HUES64 (cell line): ENCODE results near the gene PLCB4.

Experiments used
- H3K27ac ChIP-seq: 2 replicates; pipeline ENCODE4 v1.7.0; 2013; ENCODE audit warnings: low read depth, low read length, inconsistent platforms
- H3K27me3 ChIP-seq: 2 replicates; pipeline ENCODE4 v1.6.1; 2013; ENCODE audit warnings: mild to moderate bottlenecking, low read length; ENCODE audit not compliant: insufficient read depth
- H3K36me3 ChIP-seq: 2 replicates; pipeline ENCODE4 v1.6.1; 2013; ENCODE audit warnings: mild to moderate bottlenecking, low read length; ENCODE audit not compliant: insufficient read depth
- H3K4me1 ChIP-seq: 2 replicates; pipeline ENCODE4 v1.6.1; 2013; ENCODE audit warnings: mild to moderate bottlenecking, low read length, moderate library complexity; ENCODE audit not compliant: insufficient read depth
- H3K4me3 ChIP-seq: 2 replicates; pipeline ENCODE4 v1.5.1; 2013; ENCODE audit warnings: mild to moderate bottlenecking, low read length, moderate library complexity
- H3K9ac ChIP-seq: 2 replicates; pipeline ENCODE4 v1.6.1; 2013; ENCODE audit warnings: mild to moderate bottlenecking, low read depth, low read length
- H3K9me3 ChIP-seq: 2 replicates; pipeline ENCODE4 v1.6.1; 2013; ENCODE audit warnings: low read depth, low read length; ENCODE audit not compliant: insufficient read depth
- WGBS: fragments of 150-250, 120-280 bp; methylation state at CpG from one replicate; pipeline ENCODE4 v1.1.7; 2013; ENCODE audit warnings: missing lambda C conversion rate; 5-methylcytosine and 5-hydroxymethylcytosine counted together

The PLCB4 gene

DNA sequence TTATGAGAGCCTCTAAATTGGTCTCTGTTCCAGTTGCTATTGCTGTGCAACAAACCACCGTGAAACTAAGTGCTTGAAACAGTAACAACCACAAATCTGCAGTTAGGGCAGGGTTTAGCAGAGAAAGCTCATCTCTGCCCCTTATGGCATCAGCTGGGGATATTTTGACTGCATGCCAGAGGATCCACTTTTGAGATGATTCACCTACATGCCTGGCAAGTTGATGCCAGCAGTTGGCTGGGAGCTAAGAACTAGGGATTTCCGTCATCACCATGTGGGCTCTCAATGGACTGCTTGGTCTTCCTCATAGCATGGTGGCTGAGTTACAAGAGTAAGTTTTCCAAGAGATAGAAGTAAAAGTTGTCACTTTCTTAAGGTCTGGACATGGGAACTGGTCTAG is 35.1 kb downstream of the PLCB4 start:
- H3K9ac ChIP-seq = no peak overlapping the region
- H3K9me3 ChIP-seq = no peaks in the 10 kb centered on the region
- H3K27me3 ChIP-seq = no peaks in the 10 kb centered on the region
- no peak overlapping the region for H3K27ac ChIP-seq
- 0 out of 2 replicates have a peak, but pooled peaks cover 2% of the 10 kb centered on the region for H3K36me3 ChIP-seq
- no peak overlapping the region for H3K4me3 ChIP-seq
- H3K4me1 ChIP-seq = no peaks in the 10 kb centered on the region
- WGBS = 98% methylated on average over 2 of the region's 2 CpGs

- 88% methylated on average over 1 of the region's 1 CpG for WGBS
- no peaks in the 10 kb centered on the region for H3K36me3 ChIP-seq
- no peaks in the 10 kb centered on the region for H3K27me3 ChIP-seq
- H3K9ac ChIP-seq = no peak overlapping the region
- H3K27ac ChIP-seq = no peak overlapping the region
- no peak overlapping the region for H3K4me3 ChIP-seq
- no peaks in the 10 kb centered on the region for H3K4me1 ChIP-seq
- no peaks in the 10 kb centered on the region for H3K9me3 ChIP-seq
Measured at GRCh38 chr20:9108260-9108659, 39.4 kb downstream of the PLCB4 start.

GRCh38 chr20:9109566-9109965 is 40.7 kb downstream of the PLCB4 start:
- H3K9me3 ChIP-seq = no peaks in the 10 kb centered on the region
- H3K4me1 ChIP-seq = peaks cover 4% of the 10 kb centered on the region; the same call in 1 of the 2 replicates
- no peak overlapping the region for H3K4me3 ChIP-seq
- H3K36me3 ChIP-seq = no peaks in the 10 kb centered on the region
- H3K9ac ChIP-seq = no peak overlapping the region
- no peak overlapping the region for H3K27ac ChIP-seq
- H3K27me3 ChIP-seq = no peaks in the 10 kb centered on the region
- 100% methylated on average over 1 of the region's 1 CpG for WGBS

DNA sequence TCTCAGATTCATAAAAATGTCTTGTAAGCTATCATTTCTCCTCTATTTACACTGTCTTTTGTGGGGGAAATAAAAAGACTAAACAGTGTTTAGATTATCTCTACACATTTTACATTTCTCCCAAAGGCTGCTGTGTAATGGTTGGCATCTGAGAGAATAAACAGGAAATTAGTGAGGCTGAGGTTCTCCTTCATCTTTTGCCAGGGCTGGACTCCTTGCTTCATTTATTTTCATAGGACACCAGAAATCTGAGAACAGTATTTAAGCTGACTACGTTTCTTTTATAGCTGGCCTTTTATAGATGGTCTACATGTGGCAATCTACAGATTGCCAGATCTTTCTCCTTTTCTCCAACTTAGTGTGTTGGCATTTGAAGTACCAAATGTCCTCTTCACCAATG is 41.5 kb downstream of the PLCB4 start:
- H3K27ac ChIP-seq = no peak overlapping the region

GRCh38 chr20:9110916-9111432 is 42.1 kb downstream of the PLCB4 start:
- no peaks in the 10 kb centered on the region for H3K27me3 ChIP-seq

More for the DNA sequence above, 41.5 kb downstream of the PLCB4 start:
- WGBS = 100% methylated on average over 1 of the region's 1 CpG
- Histone ChIP-seq H3K27me3 (no peaks in the 10 kb centered on the region), H3K36me3 (no peaks in the 10 kb centered on the region), H3K9ac (no peak overlapping the region), H3K4me1 (peaks cover 5% of the 10 kb centered on the region; the same call in 1 of the 2 replicates), H3K9me3 (no peaks in the 10 kb centered on the region), H3K4me3 (no peak overlapping the region)

GRCh38 chr20:9112541-9113515 is 43.9 kb downstream of the PLCB4 start:
- no peak overlapping the region for H3K27ac ChIP-seq
- H3K36me3 ChIP-seq = no peaks in the 10 kb centered on the region
- no peaks in the 10 kb centered on the region for H3K9me3 ChIP-seq
- no peak overlapping the region for H3K4me3 ChIP-seq
- no peak overlapping the region for H3K9ac ChIP-seq
- WGBS = 93% methylated on average over 6 of the region's 6 CpGs
- H3K27me3 ChIP-seq = no peaks in the 10 kb centered on the region
- peaks cover 5% of the 10 kb centered on the region; the same call in 1 of the 2 replicates for H3K4me1 ChIP-seq

More at GRCh38 chr20:9110916-9111432, 42.1 kb downstream of the PLCB4 start:
- H3K27ac ChIP-seq = no peak overlapping the region
- peaks cover 5% of the 10 kb centered on the region; the same call in 1 of the 2 replicates for H3K4me1 ChIP-seq
- WGBS = 100% methylated on average over 2 of the region's 3 CpGs
- H3K9me3 ChIP-seq = no peaks in the 10 kb centered on the region
- no peaks in the 10 kb centered on the region for H3K36me3 ChIP-seq
- no peak overlapping the region for H3K9ac ChIP-seq
- no peak overlapping the region for H3K4me3 ChIP-seq

DNA sequence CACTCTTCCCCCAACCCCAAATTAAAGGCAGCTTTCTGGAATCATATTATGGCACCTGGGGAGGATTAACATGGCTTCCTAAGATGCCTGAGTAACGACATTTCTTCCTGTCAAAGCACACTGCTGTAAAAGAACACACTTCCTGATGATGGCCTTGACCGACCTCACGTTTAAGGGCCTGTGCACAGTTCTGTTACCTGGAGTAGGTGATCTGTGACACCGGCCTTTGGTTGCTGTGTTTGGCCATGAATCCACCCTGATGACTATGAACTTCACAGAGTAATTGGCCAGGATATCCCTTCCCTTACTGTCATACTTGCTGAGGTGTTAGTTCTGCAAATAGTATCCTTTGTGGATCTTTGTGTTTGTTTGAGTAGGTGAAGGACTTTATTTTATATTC is 45.8 kb downstream of the PLCB4 start:
- no peak overlapping the region for H3K9ac ChIP-seq
- no peak overlapping the region for H3K4me3 ChIP-seq
- H3K9me3 ChIP-seq = no peaks in the 10 kb centered on the region
- no peaks in the 10 kb centered on the region for H3K36me3 ChIP-seq
- H3K4me1 ChIP-seq = peaks cover 5% of the 10 kb centered on the region; the same call in 1 of the 2 replicates
- WGBS = 88% methylated on average over 4 of the region's 4 CpGs
- H3K27me3 ChIP-seq = no peaks in the 10 kb centered on the region
- no peak overlapping the region for H3K27ac ChIP-seq

DNA sequence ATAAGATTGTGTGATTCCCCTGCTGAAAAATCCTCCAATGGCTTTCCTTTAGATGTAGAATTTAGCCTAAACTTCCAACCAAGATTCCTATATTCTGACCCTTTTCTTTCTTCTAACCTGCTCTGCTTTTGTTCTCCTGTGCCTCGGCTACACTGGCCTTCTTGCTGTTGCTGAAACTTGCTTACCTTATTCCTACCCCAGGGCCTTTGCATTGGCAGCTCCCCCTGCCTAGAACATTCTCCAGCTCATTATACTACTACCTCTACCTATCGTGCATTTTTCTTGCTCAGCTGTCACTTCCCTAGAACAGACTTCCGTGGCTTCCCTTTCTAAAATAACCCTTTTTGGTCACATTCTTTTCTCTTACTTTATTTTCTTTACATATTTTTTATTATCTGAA is 48.7 kb downstream of the PLCB4 start:
- Histone ChIP-seq H3K27ac (no peak overlapping the region), H3K27me3 (no peaks in the 10 kb centered on the region), H3K4me1 (peaks cover 5% of the 10 kb centered on the region; the same call in 1 of the 2 replicates), H3K9ac (no peak overlapping the region), H3K36me3 (no peaks in the 10 kb centered on the region), H3K9me3 (no peaks in the 10 kb centered on the region), H3K4me3 (no peak overlapping the region)
- 95% methylated on average over 3 of the region's 3 CpGs for WGBS

DNA sequence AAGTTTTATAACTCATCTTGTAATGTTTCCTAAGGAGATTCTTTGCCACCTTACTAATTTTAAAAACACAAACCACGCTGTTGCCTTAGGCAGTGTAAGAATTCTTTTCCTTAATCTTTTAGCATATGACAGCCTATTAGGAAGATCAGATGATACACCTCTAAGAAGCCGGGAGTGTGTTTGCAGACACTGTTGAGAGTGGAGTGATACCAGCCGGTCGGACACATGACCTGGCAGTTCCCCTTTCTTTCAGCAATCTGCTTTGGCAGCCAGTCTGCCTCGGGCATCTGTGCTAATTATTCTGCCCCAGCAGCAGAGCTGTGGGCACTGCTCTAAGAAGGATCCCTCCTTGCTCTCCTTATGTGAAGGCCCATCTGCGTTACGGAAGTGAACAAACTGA is 50.9 kb downstream of the PLCB4 start:
- H3K9ac ChIP-seq = no peak overlapping the region
- H3K27me3 ChIP-seq = no peaks in the 10 kb centered on the region
- H3K4me3 ChIP-seq = no peak overlapping the region
- H3K4me1 ChIP-seq = no peaks in the 10 kb centered on the region
- H3K27ac ChIP-seq = no peak overlapping the region
- no peaks in the 10 kb centered on the region for H3K36me3 ChIP-seq
- no peaks in the 10 kb centered on the region for H3K9me3 ChIP-seq
- 92% methylated on average over 7 of the region's 7 CpGs for WGBS

DNA sequence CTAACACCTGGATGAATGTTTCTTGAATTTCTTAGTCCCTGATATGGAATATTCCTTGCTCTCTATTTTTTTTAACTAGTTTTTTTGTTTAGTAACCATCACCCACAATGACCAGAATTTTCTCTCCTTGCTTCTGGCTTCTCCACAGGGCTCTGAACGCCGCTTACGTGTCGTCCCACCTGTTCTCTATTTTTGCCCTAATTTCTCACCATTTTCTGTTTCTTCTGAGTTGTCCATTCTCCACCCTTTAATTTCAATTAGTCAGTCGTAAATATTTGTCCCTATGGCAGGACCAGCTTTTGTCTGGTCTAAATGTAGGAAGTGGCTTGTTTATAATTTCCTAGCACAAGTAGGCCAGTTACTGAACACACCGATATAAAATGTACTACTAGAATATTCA is 52.3 kb downstream of the PLCB4 start:
- WGBS = 85% methylated on average over 5 of the region's 6 CpGs
- Histone ChIP-seq H3K36me3 (no peaks in the 10 kb centered on the region), H3K9ac (no peak overlapping the region), H3K27ac (no peak overlapping the region), H3K27me3 (no peaks in the 10 kb centered on the region), H3K4me1 (no peaks in the 10 kb centered on the region), H3K9me3 (no peaks in the 10 kb centered on the region), H3K4me3 (no peak overlapping the region)

DNA sequence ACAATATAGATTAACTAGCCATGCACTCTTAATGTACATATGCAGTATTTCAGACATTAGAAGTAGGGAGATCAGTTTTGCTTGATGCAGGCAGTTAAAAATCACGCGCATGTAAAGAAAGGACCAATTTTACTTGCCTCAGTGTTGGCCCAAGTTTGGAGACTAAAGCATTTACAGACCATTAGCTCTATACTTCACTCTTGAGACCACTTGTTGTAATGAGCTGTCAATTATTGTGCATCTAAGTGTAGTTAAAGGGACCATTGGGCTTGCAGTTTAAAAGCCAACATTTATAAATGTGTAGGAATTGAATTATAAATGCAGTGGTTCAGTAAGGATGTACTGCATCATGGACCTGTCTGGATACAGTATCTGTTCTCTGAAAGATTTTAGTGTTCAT is 53.7 kb downstream of the PLCB4 start:
- H3K27me3 ChIP-seq = no peaks in the 10 kb centered on the region
- H3K9me3 ChIP-seq = no peaks in the 10 kb centered on the region
- H3K36me3 ChIP-seq = no peaks in the 10 kb centered on the region
- H3K27ac ChIP-seq = no peak overlapping the region
- no peak overlapping the region for H3K9ac ChIP-seq
- 90% methylated on average over 2 of the region's 2 CpGs for WGBS
- no peak overlapping the region for H3K4me3 ChIP-seq
- no peaks in the 10 kb centered on the region for H3K4me1 ChIP-seq
